ENCODE results near the gene SNX9. TPM values are rescaled to one million over a fixed set of nuclear protein-coding genes. Genes with fewer than 3 reads are reported as not detected.

SNX9 gene
- total and polyA plus RNA-seq, 10 of the 15 experiments (the other 5 are each of a cell fraction or from before 2014, with no cell fraction given): 0.03 to 2.0 (median 0.37) TPM

DNA sequence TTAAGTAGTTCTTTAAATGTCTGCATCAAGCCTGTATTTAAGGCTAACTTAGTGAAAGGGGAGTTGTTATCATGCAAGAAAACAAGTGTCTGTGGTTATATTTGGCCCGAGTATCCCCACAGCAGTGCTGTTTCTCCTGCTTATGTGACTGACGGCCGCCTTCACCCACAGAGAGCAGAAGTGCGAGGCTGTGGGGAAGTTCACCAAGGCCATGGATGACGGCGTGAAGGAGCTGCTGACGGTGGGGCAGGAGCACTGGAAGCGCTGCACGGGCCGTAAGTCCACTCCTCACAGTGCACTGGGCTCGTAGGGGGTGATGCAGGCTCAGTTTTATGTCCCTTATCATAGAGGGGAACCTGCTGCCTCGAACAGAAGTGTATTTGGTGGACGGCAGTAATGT lies 105.4 kb downstream of the SNX9 start:
- H2AFZ ChIP-seq (ENCODE audit: control insufficient read depth, low read depth, low read length): no peak overlapping the region
- POLR2A ChIA-PET: no interaction called here
- in situ Hi-C loops (cut with MboI) (no loop called here), intact Hi-C loops (cut with micrococcal nuclease; ENCODE audit: unreplicated experiment) (no loop called here)
- H3K79me2 ChIP-seq (ENCODE audit: control insufficient read depth, insufficient read depth, low read length): no peaks in the 10 kb centered on the region
- SMC1A ChIA-PET (ENCODE audit: uncharacterized antibody, unreplicated experiment): interaction anchor here (0.6 kb wide), 1 partner anchor 126 kb away, joined by 3 read pairs; no protein-coding TSS in a partner anchor
- FAIRE-seq (no peak), DNase-seq (ENCODE audit: low read depth, low spot score) (no peak), ATAC-seq (no peak)
- no peaks in the 10 kb centered on the region for H3K9me3 ChIP-seq (replicated peaks; ENCODE audit: control insufficient read depth, insufficient read depth, low read length)
- H3K9ac ChIP-seq (ENCODE audit: control insufficient read depth, insufficient read depth, low read length): no peak overlapping the region
- H4K20me1 ChIP-seq (ENCODE audit: control insufficient read depth, insufficient read depth): no peaks in the 10 kb centered on the region
- no peak overlapping the region for H3K4me3 ChIP-seq
- RAD21 ChIA-PET (ENCODE audit: unreplicated experiment): no interaction called here
- TF ChIP-seq SIX5 (IDR thresholded peaks at IDR 0.05; ENCODE audit: low read depth, low read length, severe bottlenecking): no peak
- WGBS (ENCODE audit: insufficient coverage, insufficient replicate concordance, low lambda C conversion rate, missing lambda C conversion rate): 74% methylated on average over 13 of the region's 13 CpGs
- no peaks in the 10 kb centered on the region; a peak in 1 of 4 replicates for H3K27me3 ChIP-seq (replicated peaks in 1 of 2; ENCODE audit: control insufficient read depth in 2 of 2, insufficient read depth in 2 of 2, low read length in 1 of 2)
- no peaks in the 10 kb centered on the region for H3K4me1 ChIP-seq (ENCODE audit: control insufficient read depth, insufficient read depth, low read length)
- H3K4me2 ChIP-seq (ENCODE audit: control insufficient read depth, insufficient read depth): no peak overlapping the region
- no peak overlapping the region for H3K27ac ChIP-seq (ENCODE audit: control insufficient read depth, insufficient read depth)
- CTCF ChIA-PET: no interaction called here
- no peaks in the 10 kb centered on the region for H3K36me3 ChIP-seq (ENCODE audit: control insufficient read depth in 2 of 2, insufficient read depth in 2 of 2, low read length in 1 of 2)
- no TSS peak for BruUV-seq (replicated peaks)

DNA sequence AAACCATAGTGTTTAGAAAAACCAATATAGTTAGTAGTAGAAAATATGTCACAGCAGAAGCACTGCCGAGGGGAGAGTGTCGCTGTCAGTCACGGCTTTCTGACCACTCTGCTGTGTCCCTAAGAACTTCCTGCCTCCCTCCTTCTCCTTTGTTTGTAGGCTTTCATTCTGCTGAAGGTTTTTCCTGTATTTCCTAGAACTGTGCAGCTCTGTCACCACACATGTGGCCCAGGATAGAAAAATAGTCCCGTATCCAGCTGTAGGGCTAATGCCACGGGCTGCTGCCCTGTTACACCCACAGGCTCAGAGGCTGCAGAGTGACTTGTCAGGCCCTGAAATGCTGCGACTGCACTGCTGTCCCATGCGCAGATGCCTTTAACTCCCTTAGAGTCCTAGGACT lies 106.0 kb downstream of the SNX9 start:
- no peaks in the 10 kb centered on the region for H3K79me2 ChIP-seq (ENCODE audit: control insufficient read depth, insufficient read depth, low read length)
- BruUV-seq (replicated peaks): no TSS peak
- no peak overlapping the region for H3K4me2 ChIP-seq (ENCODE audit: control insufficient read depth, insufficient read depth)
- CTCF ChIA-PET: no interaction called here
- no peak overlapping the region for H3K9ac ChIP-seq (ENCODE audit: control insufficient read depth, insufficient read depth, low read length)
- no peaks in the 10 kb centered on the region; a peak in 1 of 4 replicates for H3K27me3 ChIP-seq (replicated peaks in 1 of 2; ENCODE audit: control insufficient read depth in 2 of 2, insufficient read depth in 2 of 2, low read length in 1 of 2)
- 96% methylated on average over 7 of the region's 7 CpGs for WGBS (ENCODE audit: insufficient coverage, insufficient replicate concordance, low lambda C conversion rate, missing lambda C conversion rate)
- POLR2A ChIA-PET: no interaction called here
- in situ Hi-C loops (cut with MboI): no loop called here
- no peaks in the 10 kb centered on the region for H3K36me3 ChIP-seq (ENCODE audit: control insufficient read depth in 2 of 2, insufficient read depth in 2 of 2, low read length in 1 of 2)
- ATAC-seq (no peak), FAIRE-seq (no peak), DNase-seq (ENCODE audit: low read depth, low spot score) (no peak)
- no peaks in the 10 kb centered on the region for H4K20me1 ChIP-seq (ENCODE audit: control insufficient read depth, insufficient read depth)
- SMC1A ChIA-PET (ENCODE audit: uncharacterized antibody, unreplicated experiment): no interaction called here
- no peak overlapping the region for H2AFZ ChIP-seq (ENCODE audit: control insufficient read depth, low read depth, low read length)
- H3K9me3 ChIP-seq (replicated peaks; ENCODE audit: control insufficient read depth, insufficient read depth, low read length): no peaks in the 10 kb centered on the region
- no peak overlapping the region for H3K27ac ChIP-seq (ENCODE audit: control insufficient read depth, insufficient read depth)
- no peak overlapping the region for H3K4me3 ChIP-seq
- H3K4me1 ChIP-seq (ENCODE audit: control insufficient read depth, insufficient read depth, low read length): no peaks in the 10 kb centered on the region
- RAD21 ChIA-PET (ENCODE audit: unreplicated experiment): no interaction called here
- no peak for TF ChIP-seq SREBF1 (IDR thresholded peaks at IDR 0.05; ENCODE audit: low read length)
- no peak for TF ChIP-seq FOXM1 (IDR thresholded peaks at IDR 0.05; ENCODE audit: low read depth, low read length)
- TF ChIP-seq, protein P1, sequence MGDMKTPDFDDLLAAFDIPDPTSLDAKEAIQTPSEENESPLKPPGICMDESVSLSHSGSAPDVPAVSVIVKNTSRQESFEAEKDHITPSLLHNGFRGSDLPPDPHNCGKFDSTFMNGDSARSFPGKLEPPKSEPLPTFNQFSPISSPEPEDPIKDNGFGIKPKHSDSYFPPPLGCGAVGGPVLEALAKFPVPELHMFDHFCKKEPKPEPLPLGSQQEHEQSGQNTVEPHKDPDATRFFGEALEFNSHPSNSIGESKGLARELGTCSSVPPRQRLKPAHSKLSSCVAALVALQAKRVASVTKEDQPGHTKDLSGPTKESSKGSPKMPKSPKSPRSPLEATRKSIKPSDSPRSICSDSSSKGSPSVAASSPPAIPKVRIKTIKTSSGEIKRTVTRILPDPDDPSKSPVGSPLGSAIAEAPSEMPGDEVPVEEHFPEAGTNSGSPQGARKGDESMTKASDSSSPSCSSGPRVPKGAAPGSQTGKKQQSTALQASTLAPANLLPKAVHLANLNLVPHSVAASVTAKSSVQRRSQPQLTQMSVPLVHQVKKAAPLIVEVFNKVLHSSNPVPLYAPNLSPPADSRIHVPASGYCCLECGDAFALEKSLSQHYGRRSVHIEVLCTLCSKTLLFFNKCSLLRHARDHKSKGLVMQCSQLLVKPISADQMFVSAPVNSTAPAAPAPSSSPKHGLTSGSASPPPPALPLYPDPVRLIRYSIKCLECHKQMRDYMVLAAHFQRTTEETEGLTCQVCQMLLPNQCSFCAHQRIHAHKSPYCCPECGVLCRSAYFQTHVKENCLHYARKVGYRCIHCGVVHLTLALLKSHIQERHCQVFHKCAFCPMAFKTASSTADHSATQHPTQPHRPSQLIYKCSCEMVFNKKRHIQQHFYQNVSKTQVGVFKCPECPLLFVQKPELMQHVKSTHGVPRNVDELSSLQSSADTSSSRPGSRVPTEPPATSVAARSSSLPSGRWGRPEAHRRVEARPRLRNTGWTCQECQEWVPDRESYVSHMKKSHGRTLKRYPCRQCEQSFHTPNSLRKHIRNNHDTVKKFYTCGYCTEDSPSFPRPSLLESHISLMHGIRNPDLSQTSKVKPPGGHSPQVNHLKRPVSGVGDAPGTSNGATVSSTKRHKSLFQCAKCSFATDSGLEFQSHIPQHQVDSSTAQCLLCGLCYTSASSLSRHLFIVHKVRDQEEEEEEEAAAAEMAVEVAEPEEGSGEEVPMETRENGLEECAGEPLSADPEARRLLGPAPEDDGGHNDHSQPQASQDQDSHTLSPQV (IDR thresholded peaks at IDR 0.05): no peak
- no peak for TF ChIP-seq RFX5 (IDR thresholded peaks at IDR 0.05; ENCODE audit: low read depth, low read length)
- TF ChIP-seq, protein P2, sequence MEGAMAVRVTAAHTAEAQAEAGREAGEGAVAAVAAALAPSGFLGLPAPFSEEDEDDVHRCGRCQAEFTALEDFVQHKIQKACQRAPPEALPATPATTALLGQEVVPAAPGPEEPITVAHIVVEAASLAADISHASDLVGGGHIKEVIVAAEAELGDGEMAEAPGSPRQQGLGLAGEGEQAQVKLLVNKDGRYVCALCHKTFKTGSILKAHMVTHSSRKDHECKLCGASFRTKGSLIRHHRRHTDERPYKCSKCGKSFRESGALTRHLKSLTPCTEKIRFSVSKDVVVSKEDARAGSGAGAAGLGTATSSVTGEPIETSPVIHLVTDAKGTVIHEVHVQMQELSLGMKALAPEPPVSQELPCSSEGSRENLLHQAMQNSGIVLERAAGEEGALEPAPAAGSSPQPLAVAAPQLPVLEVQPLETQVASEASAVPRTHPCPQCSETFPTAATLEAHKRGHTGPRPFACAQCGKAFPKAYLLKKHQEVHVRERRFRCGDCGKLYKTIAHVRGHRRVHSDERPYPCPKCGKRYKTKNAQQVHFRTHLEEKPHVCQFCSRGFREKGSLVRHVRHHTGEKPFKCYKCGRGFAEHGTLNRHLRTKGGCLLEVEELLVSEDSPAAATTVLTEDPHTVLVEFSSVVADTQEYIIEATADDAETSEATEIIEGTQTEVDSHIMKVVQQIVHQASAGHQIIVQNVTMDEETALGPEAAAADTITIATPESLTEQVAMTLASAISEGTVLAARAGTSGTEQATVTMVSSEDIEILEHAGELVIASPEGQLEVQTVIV (IDR thresholded peaks at IDR 0.05; ENCODE audit: borderline replicate concordance, partially characterized antibody): no peak
- no peak for TF ChIP-seq ASH2L (IDR thresholded peaks at IDR 0.05; ENCODE audit: borderline replicate concordance, low read depth)
- no peak for TF ChIP-seq ZSCAN29 (IDR thresholded peaks at IDR 0.05)
- no peak for TF ChIP-seq NR2C2 (IDR thresholded peaks at IDR 0.05; ENCODE audit: borderline replicate concordance, control insufficient read depth, insufficient read length, low read depth)
- TF ChIP-seq ZNF24 (IDR thresholded peaks at IDR 0.05): no peak
- no peak for TF ChIP-seq NFYB (IDR thresholded peaks at IDR 0.05; ENCODE audit: insufficient read depth, low read depth, low read length)
- intact Hi-C loops (cut with micrococcal nuclease; ENCODE audit: unreplicated experiment): no loop called here
